Right cardiac atrium (tissue), 5 donors: ENCODE data around the gene POLE2. TPM values are rescaled to one million over a fixed set of nuclear protein-coding genes. Genes with fewer than 3 reads are reported as not detected.
"Not testable (repeated sequence)": the region's sequence is repeated elsewhere in the genome, so short reads cannot be mapped to it uniquely, and the experiment has no call there.

Source experiments
- ATAC-seq, 2 donors: fragments of 200-7000 bp; cut with Tn5 transposase; one replicate each; pipeline versions ENCODE4 v1.8.0 to v1.9.1; 2020; ENCODE audit warnings: moderate library complexity in 2 of 2, mild to moderate bottlenecking in 1 of 2
- DNase-seq, 3 donors: peaks; one replicate each; pipeline ENCODE4 v3.0.0-alpha.2; 2020
- H3K27ac ChIP-seq: one replicate; pipeline ENCODE4 v1.5.1; 2013; ENCODE audit warnings: mild to moderate bottlenecking, low read length, control low read depth, moderate library complexity
- H3K27me3 ChIP-seq: one replicate; pipeline ENCODE4 v1.6.1; 2013; ENCODE audit not compliant: control insufficient read depth, insufficient read depth
- H3K4me1 ChIP-seq: one replicate; pipeline ENCODE4 v1.6.1; 2013; ENCODE audit warnings: low read length; ENCODE audit not compliant: control insufficient read depth, insufficient read depth
- H3K4me3 ChIP-seq: one replicate; pipeline ENCODE4 v1.5.1; 2013; ENCODE audit warnings: low read length, control low read depth
- H3K9me3 ChIP-seq: one replicate; pipeline ENCODE4 v1.6.1; 2013; ENCODE audit warnings: low read length; ENCODE audit not compliant: control insufficient read depth
- WGBS: extraction: QIAGEN DNeasy Blood & Tissue Kit; methylation state at CpG from one replicate; pipeline ENCODE4 v1.1.7; 2013; 5-methylcytosine and 5-hydroxymethylcytosine counted together
- intact Hi-C, 4 donors: fragments of 100-400 bp; cut with DNase I; formaldehyde crosslinking; loops; one replicate each; pipeline versions ENCODE4 v1.11.0 to v1.14.0; 2022 to 2023
- long read RNA-seq, 4 donors: library from polyadenylated mRNA; unstranded; transcript quantifications; one replicate each; pipeline ENCODE4 v2.0.0, GENCODE V29; 2020 to 2021
- polyA plus RNA-seq: library from polyadenylated mRNA; stranded (reverse); fragments of 200-250 nt; gene quantifications from one replicate; pipeline ENCODE4 v1.2.3, GENCODE V29; 2013
- total RNA-seq, 4 donors: library from RNA; stranded (reverse); fragmentation: NEBNext Ultra II Directional; extraction: Animal tissue kit (Norgen Biotek cat#: 25700); gene quantifications; one replicate each; pipeline ENCODE4 v1.2.1, GENCODE V29; 2021
- donor health status: healthy with polysubstance abuse.
- donor health status: DM: no; HTN: yes; CAD: no.
- donor health status: DM: no; HTN: no; CAD: no.
- donor health status: DM: no; HTN: yes; CAD: no; lungs with severe emphysema.
- donor health status: DM: yes; HTN: yes; CAD: no.

POLE2 gene, protein sequence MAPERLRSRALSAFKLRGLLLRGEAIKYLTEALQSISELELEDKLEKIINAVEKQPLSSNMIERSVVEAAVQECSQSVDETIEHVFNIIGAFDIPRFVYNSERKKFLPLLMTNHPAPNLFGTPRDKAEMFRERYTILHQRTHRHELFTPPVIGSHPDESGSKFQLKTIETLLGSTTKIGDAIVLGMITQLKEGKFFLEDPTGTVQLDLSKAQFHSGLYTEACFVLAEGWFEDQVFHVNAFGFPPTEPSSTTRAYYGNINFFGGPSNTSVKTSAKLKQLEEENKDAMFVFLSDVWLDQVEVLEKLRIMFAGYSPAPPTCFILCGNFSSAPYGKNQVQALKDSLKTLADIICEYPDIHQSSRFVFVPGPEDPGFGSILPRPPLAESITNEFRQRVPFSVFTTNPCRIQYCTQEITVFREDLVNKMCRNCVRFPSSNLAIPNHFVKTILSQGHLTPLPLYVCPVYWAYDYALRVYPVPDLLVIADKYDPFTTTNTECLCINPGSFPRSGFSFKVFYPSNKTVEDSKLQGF
- total RNA-seq (1 to 10 TPM in 3 of 4 donors, under 1 TPM in 1; 0.59 to 2.0 (median 1.6) TPM), polyA plus RNA-seq (0.81 TPM)
- long read RNA-seq, donor 1, partial matches to known transcripts: 0 of 1 reads
- long read RNA-seq, donor 1, other reads (novel, unspliced or antisense): 0 of 1 reads
- long read RNA-seq, donor 2, partial matches to known transcripts: 0 of 1 reads
- long read RNA-seq, donor 2, other reads (novel, unspliced or antisense): 0 of 1 reads
- long read RNA-seq, donor 3, partial matches to known transcripts: 0 of 2 reads
- long read RNA-seq, donor 3, other reads (novel, unspliced or antisense): 1 of 2 reads
- long read RNA-seq, donor 4: 0 reads

DNA sequence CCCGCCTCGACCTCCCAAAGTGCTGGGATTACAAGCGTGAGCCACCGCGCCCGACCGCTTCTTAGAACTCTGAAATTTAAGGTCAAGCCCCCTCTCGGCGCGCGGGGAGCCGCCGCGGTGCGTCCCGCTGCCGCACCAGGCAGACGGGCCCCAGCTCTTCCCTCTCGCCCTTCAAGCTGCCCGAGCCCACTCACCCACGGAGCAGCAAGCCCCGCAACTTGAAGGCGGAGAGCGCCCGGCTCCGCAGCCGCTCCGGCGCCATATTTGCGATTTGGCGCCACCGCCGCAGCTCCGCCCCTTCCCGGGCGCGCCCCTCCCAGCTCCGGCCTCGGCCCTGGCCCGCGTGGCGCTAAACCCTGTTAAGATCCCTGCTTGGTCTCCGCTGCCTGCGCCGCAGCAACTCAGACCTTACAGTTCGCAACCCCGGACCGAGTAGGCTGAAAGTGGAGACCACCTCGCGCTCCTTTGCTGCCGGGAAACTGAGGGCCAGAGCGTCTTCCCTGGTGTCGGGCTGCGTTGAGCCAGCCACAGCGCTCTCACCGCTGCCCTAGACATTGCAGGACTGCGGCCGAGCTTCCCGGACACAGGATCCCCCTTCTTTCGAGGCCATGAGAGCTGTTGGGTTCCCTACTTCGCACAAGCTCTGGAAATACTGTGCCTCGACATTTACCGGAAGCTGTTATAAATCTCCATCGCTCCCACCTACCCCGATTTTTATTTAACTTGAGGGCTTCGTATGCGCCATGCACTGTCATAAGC, at the start of gene POLE2:
POLE2 (minus strand) TSS at position 273 of the 759 bp plus-strand sequence; CDS start at position 262, 11 bp downstream.
- 4% methylated on average over 67 of the region's 67 CpGs for WGBS
- Histone ChIP-seq H3K4me3 (peak within 1 kb of the TSS; percentile 71), H3K9me3 (no peaks in the 10 kb centered on the region), H3K27me3 (no peaks in the 10 kb centered on the region), H3K27ac (peak within 1 kb of the TSS; percentile 88), H3K4me1 (peaks cover 2% of the 10 kb centered on the region)
- intact Hi-C loops: no loop called here
- peak; percentile 80 to 91 (median 91) for DNase-seq
- peak; percentile 91 for ATAC-seq

GRCh38 chr14:49735669-49736068, 47.7 kb upstream of the POLE2 start:
- intact Hi-C loops, H3K4me3 ChIP-seq, H3K9me3 ChIP-seq, ATAC-seq, H3K27me3 ChIP-seq, H3K27ac ChIP-seq, H3K4me1 ChIP-seq, DNase-seq: not testable (repeated sequence)
- 89% methylated on average over 4 of the region's 4 CpGs for WGBS

DNA sequence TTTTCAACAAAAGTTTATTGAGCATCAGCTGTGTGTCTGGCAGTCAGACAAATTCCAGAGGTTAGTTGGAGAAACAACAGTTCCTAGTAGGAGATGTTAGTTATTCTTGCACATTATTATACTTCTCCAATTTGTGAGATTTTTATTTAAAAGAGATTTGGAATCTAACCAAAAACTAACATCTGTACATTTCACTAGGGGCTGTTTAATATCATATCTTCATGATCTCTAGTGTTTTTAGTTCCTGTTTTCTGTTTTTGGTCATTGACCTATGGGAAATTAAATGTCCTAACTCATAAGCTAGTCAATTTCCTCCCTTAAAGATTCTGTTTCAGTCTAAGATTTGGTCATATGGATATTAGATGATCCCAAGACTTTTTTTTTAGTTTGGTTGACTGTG, 45.8 kb upstream of the POLE2 start:
- Histone ChIP-seq H3K9me3 (no peaks in the 10 kb centered on the region), H3K27me3 (no peaks in the 10 kb centered on the region), H3K4me1 (no peaks in the 10 kb centered on the region), H3K4me3 (no peak overlapping the region), H3K27ac (no peak overlapping the region)
- intact Hi-C loops: no loop called here
- DNase-seq (no peak), ATAC-seq (no peak)

- ATAC-seq: no peak
- intact Hi-C loops: no loop called here
- 87% methylated on average over 3 of the region's 3 CpGs for WGBS
- Histone ChIP-seq H3K27ac (no peak overlapping the region), H3K4me1 (no peaks in the 10 kb centered on the region), H3K27me3 (no peaks in the 10 kb centered on the region), H3K4me3 (no peak overlapping the region), H3K9me3 (no peaks in the 10 kb centered on the region)
- DNase-seq: no peak
Measured at GRCh38 chr14:49732896-49733295, 44.9 kb upstream of the POLE2 start.

- no peak for ATAC-seq
- H3K4me1 ChIP-seq: no peaks in the 10 kb centered on the region
- H3K27ac ChIP-seq: no peak overlapping the region
- no peaks in the 10 kb centered on the region for H3K9me3 ChIP-seq
- 84% methylated on average over 5 of the region's 5 CpGs for WGBS
- no peak overlapping the region for H3K4me3 ChIP-seq
- H3K27me3 ChIP-seq: no peaks in the 10 kb centered on the region
- intact Hi-C loops: no loop called here
- DNase-seq: no peak
Measured at GRCh38 chr14:49727171-49727570, 39.2 kb upstream of the POLE2 start.

- H3K27me3 ChIP-seq, DNase-seq, H3K9me3 ChIP-seq, H3K27ac ChIP-seq, ATAC-seq, H3K4me1 ChIP-seq, intact Hi-C loops, H3K4me3 ChIP-seq: not testable (repeated sequence)
- WGBS: 85% methylated on average over 9 of the region's 9 CpGs
Measured at GRCh38 chr14:49721733-49722435, 33.9 kb upstream of the POLE2 start.

DNA sequence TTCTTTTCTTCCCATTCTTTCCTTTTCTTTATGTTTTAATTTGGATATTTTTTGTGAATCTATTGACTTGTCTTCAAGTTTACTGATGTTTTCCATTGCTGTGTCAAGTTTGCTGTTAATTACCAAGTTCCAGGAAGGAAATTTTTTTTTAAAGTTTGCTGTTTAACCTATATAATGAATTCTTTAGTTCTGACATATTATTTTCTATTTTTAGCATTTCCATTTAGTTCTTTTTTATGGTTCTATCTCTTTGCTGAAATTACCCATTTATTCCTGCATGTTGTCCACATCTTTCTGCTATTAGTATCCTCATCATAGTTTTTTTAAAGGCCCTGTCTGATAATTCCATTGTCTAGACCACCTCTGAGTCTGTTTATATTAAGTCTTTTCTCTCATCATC, 32.7 kb upstream of the POLE2 start:
- intact Hi-C loops: no loop called here
- no peaks in the 10 kb centered on the region for H3K9me3 ChIP-seq
- DNase-seq (no peak), ATAC-seq (no peak)
- no peak overlapping the region for H3K27ac ChIP-seq
- H3K4me3 ChIP-seq: no peak overlapping the region
- H3K4me1 ChIP-seq: no peaks in the 10 kb centered on the region
- H3K27me3 ChIP-seq: no peaks in the 10 kb centered on the region

DNA sequence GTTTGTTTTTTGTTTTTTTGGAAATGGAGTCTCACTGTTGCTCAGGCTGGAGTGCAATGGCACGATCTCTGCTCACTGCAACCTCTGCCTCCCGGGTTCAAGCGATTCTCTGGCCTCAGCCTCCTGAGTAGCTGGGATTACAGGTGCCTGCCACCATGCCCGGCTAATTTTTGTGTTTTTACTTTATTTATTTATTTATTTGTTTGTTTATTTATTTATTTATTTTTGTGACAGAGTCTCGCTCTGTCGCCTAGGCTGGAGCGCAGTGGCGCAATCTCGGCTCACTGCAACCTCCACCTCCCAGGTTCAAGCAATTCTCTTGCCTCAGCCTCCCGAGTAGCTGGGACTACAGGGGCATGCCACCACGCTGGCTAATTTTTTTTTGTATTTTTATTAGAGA, 23.0 kb upstream of the POLE2 start:
- DNase-seq, H3K27me3 ChIP-seq, H3K9me3 ChIP-seq, H3K4me1 ChIP-seq, intact Hi-C loops, H3K4me3 ChIP-seq, H3K27ac ChIP-seq, ATAC-seq: not testable (repeated sequence)
- WGBS: 98% methylated on average over 11 of the region's 11 CpGs

- 88% methylated on average over 4 of the region's 4 CpGs for WGBS
- intact Hi-C loops: loop anchor here in 1 of 4 donors (10.0 kb wide), 1 partner anchor 50 kb away; no protein-coding TSS in a partner anchor
- H3K27ac ChIP-seq, H3K27me3 ChIP-seq, H3K4me3 ChIP-seq, ATAC-seq, H3K9me3 ChIP-seq, DNase-seq, H3K4me1 ChIP-seq: not testable (repeated sequence)
Measured at GRCh38 chr14:49704471-49704870, 16.5 kb upstream of the POLE2 start.

DNA sequence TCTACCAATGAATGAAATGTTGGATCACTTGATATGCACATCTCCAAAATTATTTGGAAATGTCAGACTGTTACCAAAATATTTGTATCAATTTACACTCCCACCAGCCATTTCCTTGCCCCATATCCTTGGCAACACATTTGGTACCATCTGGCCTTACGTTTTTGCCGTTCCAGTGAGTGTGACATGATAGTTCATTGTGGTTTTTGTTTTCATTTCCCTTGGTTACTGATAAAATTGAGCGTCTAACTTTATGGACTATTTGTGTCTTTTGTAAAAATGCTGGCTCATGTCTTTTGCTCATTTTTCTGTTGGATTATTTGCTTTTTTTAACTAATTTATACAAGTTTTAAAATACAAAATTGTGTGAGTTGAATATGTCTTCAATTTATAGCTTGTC, 16.0 kb upstream of the POLE2 start:
- no peak overlapping the region for H3K4me3 ChIP-seq
- ATAC-seq (no peak), DNase-seq (no peak)
- H3K27me3 ChIP-seq: no peaks in the 10 kb centered on the region
- WGBS: 42% methylated on average over 3 of the region's 3 CpGs
- intact Hi-C loops: loop anchor here in 1 of 4 donors (10.0 kb wide), 1 partner anchor 51 kb away; no protein-coding TSS in a partner anchor
- no peaks in the 10 kb centered on the region for H3K9me3 ChIP-seq
- no peak overlapping the region for H3K27ac ChIP-seq
- peaks cover 1% of the 10 kb centered on the region for H3K4me1 ChIP-seq
